Endodermal cell (in vitro differentiated cells): ENCODE measurements around the gene WFDC10A. TPM values are rescaled to one million over a fixed set of nuclear protein-coding genes. Genes with fewer than 3 reads are reported as not detected.

Experiments
- DNase-seq: peaks from one replicate; pipeline ENCODE4 v3.0.0-alpha.2; 2017
- H3K27ac ChIP-seq: 2 replicates; pipeline ENCODE4 v1.5.1; 2013; ENCODE audit warnings: mild to moderate bottlenecking, low read depth, low read length, moderate library complexity
- H3K27me3 ChIP-seq: 2 replicates; pipeline ENCODE4 v1.6.1; 2013; ENCODE audit warnings: mild to moderate bottlenecking, low read length, moderate library complexity; ENCODE audit not compliant: insufficient read depth, control insufficient read depth, poor library complexity, severe bottlenecking
- H3K36me3 ChIP-seq: 2 replicates; pipeline ENCODE4 v1.7.0; 2013; ENCODE audit warnings: mild to moderate bottlenecking, low read length, moderate library complexity; ENCODE audit not compliant: control insufficient read depth, insufficient read depth
- H3K4me1 ChIP-seq: one replicate; pipeline ENCODE4 v1.7.0; 2013; ENCODE audit warnings: low read length; ENCODE audit not compliant: control insufficient read depth, insufficient read depth
- H3K4me3 ChIP-seq: 2 replicates; pipeline ENCODE4 v1.5.1; 2013; ENCODE audit warnings: mild to moderate bottlenecking, low read length, moderate library complexity
- H3K9ac ChIP-seq: 2 replicates; pipeline ENCODE4 v1.6.1; 2013; ENCODE audit warnings: mild to moderate bottlenecking, low read length, moderate library complexity; ENCODE audit not compliant: poor library complexity, severe bottlenecking; ENCODE audit errors: extremely low read depth
- H3K9me3 ChIP-seq: 2 replicates; pipeline ENCODE4 v1.6.1; 2013; ENCODE audit warnings: mild to moderate bottlenecking, low read length, moderate library complexity; ENCODE audit not compliant: control insufficient read depth
- H3K27ac Mint-ChIP-seq: 2 replicates; pipeline ENCODE4 v1.8.0; 2020; ENCODE audit warnings: mixed read lengths
- H3K27me3 Mint-ChIP-seq: 2 replicates; pipeline ENCODE4 v1.8.0; 2021; ENCODE audit warnings: mild to moderate bottlenecking, mixed read lengths; ENCODE audit not compliant: insufficient read depth
- H3K36me3 Mint-ChIP-seq: 2 replicates; pipeline ENCODE4 v1.8.0; 2020; ENCODE audit warnings: low read depth, mixed read lengths
- H3K4me1 Mint-ChIP-seq: 2 replicates; pipeline ENCODE4 v1.8.0; 2020; ENCODE audit warnings: mixed read lengths
- H3K4me3 Mint-ChIP-seq: 2 replicates; pipeline ENCODE4 v1.8.0; 2020; ENCODE audit warnings: mild to moderate bottlenecking, moderate library complexity, mixed read lengths
- H3K9me3 Mint-ChIP-seq: 2 replicates; pipeline ENCODE4 v1.8.0; 2020; ENCODE audit warnings: mild to moderate bottlenecking, mixed read lengths
- WGBS, 2 experiments: methylation state at CpG; one replicate each; pipeline versions ENCODE4 v1.1.5 to v1.1.7; 2013; ENCODE audit warnings: missing lambda C conversion rate in 2 of 2, mixed read lengths in 1 of 2; ENCODE audit not compliant: insufficient coverage in 1 of 2, insufficient read length in 1 of 2; 5-methylcytosine and 5-hydroxymethylcytosine counted together
- total RNA-seq, 2 donors: library from RNA; stranded (reverse); fragmentation: NEBNext Ultra II Directional in 1 of 2; extraction: Animal tissue kit (Norgen Biotek cat#: 25700) in 1 of 2; gene quantifications; 2 replicates in 1 of 2; 3 replicates in 1 of 2; pipeline ENCODE4 v1.2.1, GENCODE V29; 2021
- TF ChIP-seq, protein P1 (sequence below): fragments of 200-600 bp; sonication (generic); conservative IDR thresholded peaks from 2 replicates; pipeline ENCODE4 v1.5.0; 2021; ENCODE audit warnings: antibody characterized with exemption, mild to moderate bottlenecking

WFDC10A gene
- total RNA-seq, 2 donors from 2014 or later = not detected

DNA sequence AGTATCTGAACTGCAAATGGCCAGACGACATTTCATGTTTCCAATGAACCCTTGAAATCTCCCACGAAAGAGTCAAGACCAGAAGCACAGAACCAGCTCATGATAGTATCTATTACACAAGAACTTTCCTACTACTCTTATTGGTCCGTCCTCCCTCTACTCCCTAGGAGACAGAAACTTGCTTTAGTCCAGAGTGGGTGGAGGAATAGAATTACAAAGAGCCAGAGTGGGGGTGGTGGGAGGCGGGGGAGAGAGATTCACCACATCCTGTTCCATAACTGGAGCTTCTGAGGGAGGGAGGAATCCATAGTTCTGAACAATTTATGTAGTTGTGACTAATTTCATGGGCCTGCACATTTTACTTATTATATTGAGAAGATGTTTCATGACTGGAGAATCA, 18.5 kb upstream of the WFDC10A start:
- H3K9me3 ChIP-seq = peaks cover 19% of the 10 kb centered on the region
- no peak overlapping the region for H3K27ac Mint-ChIP-seq
- H3K36me3 ChIP-seq = no peaks in the 10 kb centered on the region
- H3K27me3 ChIP-seq = no peaks in the 10 kb centered on the region
- H3K4me3 ChIP-seq = no peak overlapping the region
- no peaks in the 10 kb centered on the region for H3K4me1 Mint-ChIP-seq
- no peak overlapping the region for H3K4me3 Mint-ChIP-seq
- H3K27ac ChIP-seq = no peak overlapping the region
- H3K9me3 Mint-ChIP-seq = peaks cover 22% of the 10 kb centered on the region
- no peaks in the 10 kb centered on the region for H3K4me1 ChIP-seq
- no peaks in the 10 kb centered on the region for H3K27me3 Mint-ChIP-seq
- H3K9ac ChIP-seq = no peak overlapping the region
- TF ChIP-seq, protein P1, sequence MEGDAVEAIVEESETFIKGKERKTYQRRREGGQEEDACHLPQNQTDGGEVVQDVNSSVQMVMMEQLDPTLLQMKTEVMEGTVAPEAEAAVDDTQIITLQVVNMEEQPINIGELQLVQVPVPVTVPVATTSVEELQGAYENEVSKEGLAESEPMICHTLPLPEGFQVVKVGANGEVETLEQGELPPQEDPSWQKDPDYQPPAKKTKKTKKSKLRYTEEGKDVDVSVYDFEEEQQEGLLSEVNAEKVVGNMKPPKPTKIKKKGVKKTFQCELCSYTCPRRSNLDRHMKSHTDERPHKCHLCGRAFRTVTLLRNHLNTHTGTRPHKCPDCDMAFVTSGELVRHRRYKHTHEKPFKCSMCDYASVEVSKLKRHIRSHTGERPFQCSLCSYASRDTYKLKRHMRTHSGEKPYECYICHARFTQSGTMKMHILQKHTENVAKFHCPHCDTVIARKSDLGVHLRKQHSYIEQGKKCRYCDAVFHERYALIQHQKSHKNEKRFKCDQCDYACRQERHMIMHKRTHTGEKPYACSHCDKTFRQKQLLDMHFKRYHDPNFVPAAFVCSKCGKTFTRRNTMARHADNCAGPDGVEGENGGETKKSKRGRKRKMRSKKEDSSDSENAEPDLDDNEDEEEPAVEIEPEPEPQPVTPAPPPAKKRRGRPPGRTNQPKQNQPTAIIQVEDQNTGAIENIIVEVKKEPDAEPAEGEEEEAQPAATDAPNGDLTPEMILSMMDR = no peak
- 92% methylated on average over 4 of the region's 4 CpGs; no CpG with 5 or more reads in 1 of the 2 experiments for WGBS, 2 experiments
- no peak for DNase-seq
- H3K36me3 Mint-ChIP-seq = peaks cover 2% of the 10 kb centered on the region

DNA sequence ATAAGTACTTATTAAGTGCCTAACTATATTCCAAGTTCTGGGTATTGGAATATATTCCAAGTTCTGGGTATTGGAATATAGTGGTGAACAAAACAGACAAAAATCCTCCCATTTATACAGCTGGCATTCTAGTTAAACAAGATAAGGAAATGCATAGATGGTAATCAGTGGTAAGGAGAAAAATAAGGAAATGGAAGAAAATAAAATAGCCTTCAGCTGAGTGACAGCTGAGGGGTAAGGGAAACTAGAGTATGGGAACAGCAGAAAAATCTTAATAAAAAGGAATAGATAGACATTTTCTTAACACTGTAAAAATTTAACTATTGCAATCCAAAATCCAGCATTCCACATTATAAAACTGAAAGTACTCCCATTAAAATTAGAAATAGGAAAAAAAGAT, 17.2 kb upstream of the WFDC10A start:
- no peak overlapping the region for H3K4me3 Mint-ChIP-seq
- Histone ChIP-seq H3K36me3 (no peaks in the 10 kb centered on the region), H3K27me3 (no peaks in the 10 kb centered on the region), H3K27ac (no peak overlapping the region), H3K9me3 (peaks cover 6% of the 10 kb centered on the region), H3K9ac (no peak overlapping the region), H3K4me3 (no peak overlapping the region), H3K4me1 (no peaks in the 10 kb centered on the region)
- no peak for DNase-seq
- no peak overlapping the region for H3K27ac Mint-ChIP-seq
- no peaks in the 10 kb centered on the region for H3K4me1 Mint-ChIP-seq
- peaks cover 13% of the 10 kb centered on the region for H3K9me3 Mint-ChIP-seq
- H3K36me3 Mint-ChIP-seq = peaks cover 2% of the 10 kb centered on the region
- H3K27me3 Mint-ChIP-seq = no peaks in the 10 kb centered on the region
- TF ChIP-seq, protein P1 = no peak

DNA sequence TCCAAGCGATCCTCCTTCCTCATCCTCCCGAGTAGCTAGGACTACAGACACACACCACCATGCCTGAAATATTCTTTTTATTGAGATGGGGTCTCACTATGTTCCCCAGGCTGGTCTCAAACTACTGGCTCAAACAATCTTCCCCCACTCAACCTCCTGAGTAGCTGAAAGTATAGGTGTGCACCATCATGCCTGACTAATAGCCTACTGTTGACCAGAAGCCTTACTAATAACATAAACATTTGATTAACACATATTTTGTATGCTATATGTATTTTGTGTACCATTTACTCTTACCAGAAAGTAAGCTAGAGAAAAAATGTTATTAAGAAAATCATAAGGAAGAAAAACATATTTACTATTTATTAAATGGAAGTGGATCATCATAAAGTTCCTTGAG, 11.9 kb upstream of the WFDC10A start:
- Mint-ChIP-seq H3K27ac (no peak overlapping the region), H3K36me3 (no peaks in the 10 kb centered on the region), H3K4me3 (no peak overlapping the region), H3K27me3 (no peaks in the 10 kb centered on the region), H3K4me1 (no peaks in the 10 kb centered on the region), H3K9me3 (peaks cover 3% of the 10 kb centered on the region)
- Histone ChIP-seq H3K27ac (no peak overlapping the region), H3K4me1 (no peaks in the 10 kb centered on the region), H3K9ac (no peak overlapping the region), H3K36me3 (no peaks in the 10 kb centered on the region), H3K27me3 (no peaks in the 10 kb centered on the region), H3K9me3 (no peaks in the 10 kb centered on the region), H3K4me3 (no peak overlapping the region)
- no peak for DNase-seq
- TF ChIP-seq, protein P1 = no peak
- 88 to 100% methylated on average over 1 of the region's 2 CpGs for WGBS, 2 experiments
